Germinal center (tissue), 1 donor: ENCODE results near the gene CDK12.
A peak's percentile ranks its signal among the peaks of the same experiment; 100 is the strongest.
"Not testable (repeated sequence)": the region's sequence is repeated elsewhere in the genome, so short reads cannot be mapped to it uniquely, and the experiment has no call there.

ENCODE experiments used
- DNase-seq: peaks from one replicate; pipeline ENCODE4 v3.0.0; 2012; ENCODE audit warnings: mixed read lengths, low spot score

The CDK12 gene

GRCh38 chr17:39507511-39507910 lies 46.2 kb downstream of the CDK12 start:
- no peak for DNase-seq

GRCh38 chr17:39508987-39509386 lies 47.7 kb downstream of the CDK12 start:
- DNase-seq: no peak

- no peak for DNase-seq
Measured at GRCh38 chr17:39513309-39513708, 52.0 kb downstream of the CDK12 start.

- no peak for DNase-seq
Measured at GRCh38 chr17:39513915-39514314, 52.6 kb downstream of the CDK12 start.

GRCh38 chr17:39517224-39517623 lies 55.9 kb downstream of the CDK12 start:
- no peak for DNase-seq

GRCh38 chr17:39525801-39526506 lies 64.7 kb downstream of the CDK12 start:
- DNase-seq: no peak

GRCh38 chr17:39527220-39527813 lies 66.0 kb downstream of the CDK12 start:
- no peak for DNase-seq

GRCh38 chr17:39529455-39529854 lies 68.2 kb downstream of the CDK12 start:
- no peak for DNase-seq

- no peak for DNase-seq
Measured at GRCh38 chr17:39530513-39530912, 69.2 kb downstream of the CDK12 start.

- DNase-seq: no peak
Measured at GRCh38 chr17:39531252-39531651, 70.0 kb downstream of the CDK12 start.

- DNase-seq: no peak
Measured at GRCh38 chr17:39533891-39534290, 72.6 kb downstream of the CDK12 start.

- no peak for DNase-seq
Measured at GRCh38 chr17:39534768-39535405, 73.6 kb downstream of the CDK12 start.

- no peak for DNase-seq
Measured at GRCh38 chr17:39536468-39536867, 75.2 kb downstream of the CDK12 start.

- not testable (repeated sequence) for DNase-seq
Measured at GRCh38 chr17:39537364-39537763, 76.1 kb downstream of the CDK12 start.

- DNase-seq: no peak
Measured at GRCh38 chr17:39538866-39539265, 77.6 kb downstream of the CDK12 start.

GRCh38 chr17:39540611-39541010 lies 79.3 kb downstream of the CDK12 start:
- DNase-seq: no peak

GRCh38 chr17:39541652-39542051 lies 80.4 kb downstream of the CDK12 start:
- no peak for DNase-seq

GRCh38 chr17:39543176-39543575 lies 81.9 kb downstream of the CDK12 start:
- no peak for DNase-seq

- no peak for DNase-seq
Measured at GRCh38 chr17:39543664-39544063, 82.4 kb downstream of the CDK12 start.

GRCh38 chr17:39544361-39544760 lies 83.1 kb downstream of the CDK12 start:
- DNase-seq: not testable (repeated sequence)

- peak; percentile 77 for DNase-seq
Measured at GRCh38 chr17:39547713-39548478, 86.6 kb downstream of the CDK12 start.

GRCh38 chr17:39548494-39549225 lies 87.4 kb downstream of the CDK12 start:
- no peak for DNase-seq
